Measurements from ENCODE around the gene ZDHHC4.
A peak's percentile ranks its signal among the peaks of the same experiment; 100 is the strongest.
"Not testable (repeated sequence)": the region's sequence is repeated elsewhere in the genome, so short reads cannot be mapped to it uniquely, and the experiment has no call there.

ZDHHC4 gene

DNA sequence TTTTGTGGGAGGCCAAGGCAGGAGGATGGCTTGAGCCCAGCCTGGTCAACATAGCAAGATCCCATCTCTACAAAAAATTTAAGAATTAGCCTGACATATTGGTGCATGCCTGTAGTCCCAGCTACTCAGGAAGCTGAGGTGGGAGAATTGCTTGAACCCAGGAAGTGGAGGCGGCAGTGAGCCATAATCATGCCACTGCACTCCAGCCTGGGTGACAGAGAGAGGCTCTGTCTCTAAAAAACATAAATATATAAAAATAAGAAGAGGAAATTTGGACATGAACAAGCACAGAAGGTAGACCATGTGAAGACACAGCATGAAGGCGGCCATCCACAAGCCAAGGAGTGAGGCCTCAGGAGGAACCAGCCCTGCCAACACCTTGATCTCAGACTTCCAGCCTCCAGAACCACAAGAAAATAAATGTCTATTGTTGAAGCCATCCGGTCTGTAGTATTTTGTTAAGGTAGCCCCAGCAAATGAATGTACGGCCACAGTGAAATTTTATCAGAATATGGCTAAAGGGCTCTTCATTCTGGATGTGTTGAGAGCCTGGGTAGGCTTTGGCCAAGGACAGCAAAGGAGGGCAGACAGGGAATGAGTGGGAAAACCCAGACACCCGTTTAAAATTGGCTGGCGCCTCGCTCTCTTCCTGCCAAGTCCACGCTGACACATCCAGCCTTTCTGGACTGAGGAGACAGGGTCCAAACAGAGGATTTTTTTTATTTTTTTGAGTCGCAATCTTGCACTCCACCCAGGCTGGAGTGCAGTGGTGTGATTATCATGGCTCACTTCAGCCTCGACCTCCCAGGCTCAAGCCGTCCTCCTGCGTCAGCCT is 13.1 kb upstream of the ZDHHC4 start:
- no peak for DNase-seq

- no peak for DNase-seq
Observed at GRCh38 chr7:6565655-6566054, 11.6 kb upstream of the ZDHHC4 start.

DNA sequence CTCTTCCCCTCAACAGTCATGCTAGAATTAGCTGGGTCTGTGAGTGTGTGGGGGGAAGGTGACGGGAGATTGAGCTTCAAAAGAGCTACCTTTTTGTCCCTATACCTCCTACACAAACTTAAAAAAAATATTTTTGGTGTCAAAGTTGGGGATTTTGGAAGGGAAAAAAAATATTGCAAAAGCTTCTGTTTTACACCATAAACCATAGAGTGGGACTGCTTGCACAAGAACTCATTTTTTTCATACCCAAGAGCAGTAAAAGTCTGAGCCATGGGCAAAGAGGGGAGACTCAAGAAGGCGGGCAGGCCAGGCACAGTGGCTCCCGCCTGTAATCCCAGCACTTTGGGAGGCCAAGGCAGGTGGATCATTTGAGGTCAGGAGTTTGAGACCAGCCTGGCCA is 9.4 kb upstream of the ZDHHC4 start:
- DNase-seq: no peak

DNA sequence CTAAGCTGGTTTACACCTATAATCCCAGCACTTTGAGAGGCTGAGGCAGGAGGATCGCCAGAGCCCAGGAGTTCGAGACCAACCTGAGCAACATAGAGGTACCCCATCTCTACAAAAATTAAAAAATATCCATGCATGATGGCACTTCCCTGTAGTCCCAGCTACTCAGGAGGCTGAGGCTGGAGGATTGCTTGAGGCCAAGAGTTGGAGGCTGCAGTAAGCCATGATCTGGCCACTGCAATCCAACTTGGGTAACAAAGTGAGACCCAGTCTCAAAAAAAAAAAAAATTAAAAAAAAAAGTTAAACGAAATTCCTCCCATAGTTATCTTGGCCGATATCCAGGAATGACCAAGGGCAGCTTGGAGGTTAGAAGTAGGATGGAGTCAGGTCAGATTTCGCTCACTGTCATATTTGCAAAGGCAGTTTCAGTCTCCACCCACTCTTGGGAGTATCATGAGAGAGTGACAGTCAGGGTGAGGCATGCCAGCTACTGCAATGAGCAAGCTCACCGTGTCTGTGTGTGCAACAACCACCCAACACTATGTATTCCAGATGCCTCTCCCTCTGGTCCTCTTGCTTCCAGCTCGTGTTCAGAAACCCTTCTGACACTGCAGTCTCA is 6.0 kb upstream of the ZDHHC4 start:
- DNase-seq: no peak

GRCh38 chr7:6575281-6576023 is 1.8 kb upstream of the ZDHHC4 start:
- DNase-seq: no peak

GRCh38 chr7:6576024-6576866 is 1.0 kb upstream of the ZDHHC4 start:
- DNase-seq: no peak

DNA sequence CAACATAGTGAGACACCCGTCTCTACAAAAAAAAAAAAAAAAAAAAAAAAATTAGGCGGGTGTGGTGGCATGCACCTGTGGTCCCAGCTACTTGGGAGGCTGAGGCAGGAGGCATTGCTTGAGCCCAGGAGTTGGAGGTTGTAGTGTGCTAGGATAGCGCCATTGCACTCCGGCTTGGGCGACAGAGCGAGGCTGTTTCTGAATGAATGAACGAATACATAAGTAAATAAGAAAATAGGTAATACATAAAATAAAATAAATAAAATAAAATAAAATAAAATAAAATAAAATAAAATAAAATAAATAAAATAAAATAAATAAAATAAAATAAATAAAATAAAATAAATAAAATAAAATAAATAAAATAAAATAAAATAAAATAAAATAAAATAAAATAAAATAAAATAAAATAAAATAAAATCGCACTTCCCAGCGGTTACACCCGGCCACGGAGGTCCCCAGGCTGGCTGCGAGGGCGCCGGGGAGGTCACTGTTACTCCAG is 336 bp upstream of the ZDHHC4 start:
- DNase-seq: peak; percentile 34

DNA sequence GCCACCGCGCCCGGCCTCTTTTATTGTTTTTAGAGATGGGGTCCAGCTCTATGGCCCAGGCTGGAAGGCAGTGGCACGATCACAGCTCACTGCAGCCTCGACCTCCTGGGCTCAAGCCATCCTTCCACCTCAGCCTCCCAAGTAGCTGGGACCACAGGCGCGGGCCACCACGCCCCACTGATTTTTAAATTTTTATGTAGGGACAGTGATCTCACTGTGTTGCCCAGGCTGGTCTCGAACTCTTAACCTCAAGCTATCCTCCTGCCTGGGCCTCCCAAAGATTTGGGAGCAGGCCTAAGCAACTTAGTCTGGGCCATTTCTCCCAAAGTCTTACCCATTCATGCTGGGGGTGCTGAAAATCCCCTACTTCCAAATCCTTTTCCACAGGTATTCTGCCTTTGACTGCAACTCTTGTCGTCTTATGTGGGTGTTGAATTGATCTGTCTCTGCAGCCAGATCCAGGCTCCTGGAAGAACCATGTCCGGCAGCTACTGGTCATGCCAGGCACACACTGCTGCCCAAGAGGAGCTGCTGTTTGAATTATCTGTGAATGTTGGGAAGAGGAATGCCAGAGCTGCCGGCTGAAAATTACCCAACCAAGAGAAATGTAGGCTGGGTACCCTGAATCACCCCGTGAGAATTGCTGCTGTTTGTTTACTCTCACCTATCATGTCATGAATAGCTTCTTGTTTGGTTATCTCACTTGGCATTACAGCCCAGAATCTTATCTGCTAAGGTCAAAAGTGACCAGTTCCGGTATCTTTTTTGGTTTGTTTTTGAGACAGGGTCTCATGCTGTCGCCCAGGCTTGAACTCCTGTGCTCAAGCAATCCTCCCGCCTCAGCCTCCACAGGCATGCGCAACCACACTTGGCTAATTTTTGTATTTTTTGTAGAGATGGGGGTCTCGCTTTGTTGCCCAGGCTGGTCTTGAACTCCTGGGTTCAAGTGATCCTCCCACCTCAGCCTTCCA is 1.1 kb downstream of the ZDHHC4 start:
- DNase-seq: no peak

DNA sequence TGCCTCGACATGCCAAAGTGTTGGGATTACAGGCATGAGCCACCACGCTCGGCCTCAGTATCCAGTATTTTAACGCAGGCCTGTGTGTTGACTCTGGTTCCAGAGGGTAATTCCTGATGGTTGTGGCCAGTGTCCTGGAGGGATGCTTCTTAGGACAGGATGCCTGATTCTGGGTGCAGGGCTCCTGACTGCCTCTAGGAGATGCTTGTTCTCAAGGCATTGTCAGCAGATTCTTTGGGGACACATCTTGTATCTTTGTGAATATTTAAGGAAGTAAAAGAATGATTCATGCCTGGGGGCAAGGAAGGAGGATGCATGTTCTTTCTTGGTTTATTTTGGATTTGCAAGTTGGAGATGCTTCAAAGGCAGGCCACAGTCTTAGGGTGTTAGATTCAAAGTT is 2.2 kb downstream of the ZDHHC4 start:
- no peak for DNase-seq

DNA sequence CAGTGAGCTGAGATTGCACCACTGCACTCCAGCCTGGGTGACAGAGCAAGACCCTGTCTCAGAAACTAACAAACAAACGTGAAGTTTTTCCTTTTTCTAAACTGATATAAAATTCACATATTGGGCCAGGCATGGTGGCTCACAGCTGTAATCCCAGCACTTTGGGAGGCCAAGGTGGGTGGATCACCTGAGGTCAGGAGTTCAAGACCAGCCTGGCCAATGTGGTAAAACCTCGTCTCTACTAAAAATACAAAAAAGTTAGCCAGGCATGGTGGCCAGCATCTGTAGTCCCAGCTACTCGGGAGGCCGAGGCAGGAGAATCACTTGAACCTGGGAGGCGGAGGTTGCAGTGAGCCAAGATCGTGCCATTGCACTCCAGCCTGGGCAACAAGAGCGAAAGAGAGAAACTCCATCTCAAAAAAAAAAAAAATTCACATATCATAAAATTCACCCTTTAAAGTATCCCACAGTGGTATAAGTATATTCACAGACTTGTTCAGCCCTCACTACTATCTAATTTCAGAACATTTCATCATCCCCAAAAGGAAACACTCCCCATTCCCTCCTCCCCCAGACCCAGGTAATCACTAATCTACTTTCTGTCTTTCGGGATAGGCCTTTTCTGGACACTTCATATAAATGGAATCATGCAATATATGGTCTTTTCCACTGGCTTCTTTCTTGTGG is 8.6 kb downstream of the ZDHHC4 start:
- not testable (repeated sequence) for DNase-seq

DNA sequence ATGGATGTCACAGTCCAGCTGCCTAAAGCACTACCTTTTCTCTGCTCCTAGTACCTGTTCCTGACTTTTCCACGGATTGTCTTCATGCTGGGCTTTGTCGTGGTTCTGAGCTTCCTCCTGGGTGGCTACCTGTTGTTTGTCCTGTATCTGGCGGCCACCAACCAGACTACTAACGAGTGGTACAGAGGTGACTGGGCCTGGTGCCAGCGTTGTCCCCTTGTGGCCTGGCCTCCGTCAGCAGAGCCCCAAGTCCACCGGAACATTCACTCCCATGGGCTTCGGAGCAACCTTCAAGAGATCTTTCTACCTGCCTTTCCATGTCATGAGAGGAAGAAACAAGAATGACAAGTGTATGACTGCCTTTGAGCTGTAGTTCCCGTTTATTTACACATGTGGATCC is 11.3 kb downstream of the ZDHHC4 start:
- no peak for DNase-seq

GRCh38 chr7:6589151-6589828 is 12.0 kb downstream of the ZDHHC4 start:
- no peak for DNase-seq

- DNase-seq: peak; percentile 92
Observed at GRCh38 chr7:6589829-6590644, 12.8 kb downstream of the ZDHHC4 start, which contains the start of gene INTS15. Gene INTS15 (plus strand): TSS chr7:6590021. CDS start chr7:6590284, 263 bp downstream.

DNA sequence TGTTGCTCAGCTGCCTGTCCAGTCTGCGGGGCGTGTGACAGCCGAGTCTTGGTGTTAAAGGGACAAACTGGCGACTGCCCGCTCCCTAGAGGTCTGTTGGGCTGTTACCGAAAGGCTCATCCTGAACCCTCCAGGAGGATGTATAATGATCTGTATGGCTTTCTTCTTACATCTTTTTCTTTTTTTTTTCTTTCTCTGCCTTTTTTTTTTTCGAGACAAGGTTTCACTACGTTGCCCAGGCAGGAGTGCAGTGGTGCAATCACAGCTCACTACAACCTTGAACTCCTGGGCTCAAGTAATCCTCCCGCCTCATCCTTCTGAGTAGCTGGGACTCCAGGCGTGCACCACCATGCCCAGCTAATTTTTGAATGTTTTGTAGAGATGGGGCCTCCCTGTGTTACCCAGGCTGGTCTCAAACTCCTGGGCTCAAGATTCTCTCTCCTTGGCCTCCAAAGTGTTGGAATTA is 13.4 kb downstream of the ZDHHC4 start:
- DNase-seq: no peak

- no peak for DNase-seq
Observed at GRCh38 chr7:6600093-6600492, 22.8 kb downstream of the ZDHHC4 start.

GRCh38 chr7:6604458-6604857 is 27.2 kb downstream of the ZDHHC4 start:
- DNase-seq: no peak

GRCh38 chr7:6606866-6607583 is 29.8 kb downstream of the ZDHHC4 start:
- no peak for DNase-seq

GRCh38 chr7:6607651-6608051 is 30.4 kb downstream of the ZDHHC4 start:
- no peak for DNase-seq

Measured in NCI-H69 (cell line).